Measurements from ENCODE around the gene FGF11.

The FGF11 gene

DNA sequence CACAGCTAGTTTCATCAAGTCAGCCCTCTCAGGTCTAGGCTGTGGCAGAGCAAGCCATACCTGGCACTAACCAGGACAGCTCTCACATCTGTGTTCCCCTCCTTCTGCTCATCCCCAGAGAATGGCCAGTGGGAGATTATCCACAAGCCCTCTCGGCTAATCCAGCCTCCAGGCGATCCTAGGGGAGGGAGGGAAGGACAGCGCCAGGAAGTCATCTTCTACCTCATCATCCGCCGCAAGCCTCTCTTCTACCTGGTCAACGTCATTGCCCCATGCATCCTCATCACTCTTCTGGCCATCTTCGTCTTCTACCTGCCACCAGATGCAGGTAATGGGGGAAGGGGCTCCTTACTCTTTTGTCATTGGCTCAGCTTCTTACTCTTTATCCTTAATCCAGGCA is 9.1 kb downstream of the FGF11 start:
- CTCF ChIA-PET = no interaction called here
- TF ChIP-seq SUZ12 (IDR thresholded peaks at IDR 0.05) (no peak), CTBP1 (IDR thresholded peaks at IDR 0.05; ENCODE audit: borderline replicate concordance) (no peak), SP1 (IDR thresholded peaks at IDR 0.05) (no peak), FOXA1 (IDR thresholded peaks at IDR 0.05) (no peak), ELF4 (IDR thresholded peaks at IDR 0.05) (no peak), LEF1 (IDR thresholded peaks at IDR 0.05; ENCODE audit: borderline replicate concordance) (no peak), FOXM1 (IDR thresholded peaks at IDR 0.05; ENCODE audit: borderline replicate concordance) (no peak), ARNT (IDR thresholded peaks at IDR 0.05) (no peak), TARDBP (IDR thresholded peaks at IDR 0.05) (no peak), PKNOX1 (IDR thresholded peaks at IDR 0.05) (no peak)
- DNase-seq (ENCODE audit: extremely low spot score) = no peak
- POLR2A ChIA-PET = no interaction called here

- CTCF ChIA-PET = no interaction called here
- DNase-seq (ENCODE audit: extremely low spot score) = no peak
- POLR2A ChIA-PET = interaction anchor here (1.2 kb wide), 1 partner anchor 17 kb away, joined by 3 read pairs; no protein-coding TSS in a partner anchor
- TF ChIP-seq ZNF384 (IDR thresholded peaks at IDR 0.05) (no peak), PKNOX1 (IDR thresholded peaks at IDR 0.05) (no peak), L3MBTL2 (conservative IDR thresholded peaks at IDR 0.05) (no peak), ARNT (IDR thresholded peaks at IDR 0.05) (no peak), HDGF (IDR thresholded peaks at IDR 0.05; ENCODE audit: borderline replicate concordance) (no peak), SP1 (IDR thresholded peaks at IDR 0.05) (no peak), FOXK2 (IDR thresholded peaks at IDR 0.05) (no peak), FOXM1 (IDR thresholded peaks at IDR 0.05; ENCODE audit: borderline replicate concordance) (no peak), FOXA1 (IDR thresholded peaks at IDR 0.05) (no peak), NFRKB (IDR thresholded peaks at IDR 0.05) (no peak), LEF1 (IDR thresholded peaks at IDR 0.05; ENCODE audit: borderline replicate concordance) (no peak), TARDBP (IDR thresholded peaks at IDR 0.05) (no peak)
Observed at GRCh38 chr17:7459961-7460545, 20.7 kb downstream of the FGF11 start.

DNA sequence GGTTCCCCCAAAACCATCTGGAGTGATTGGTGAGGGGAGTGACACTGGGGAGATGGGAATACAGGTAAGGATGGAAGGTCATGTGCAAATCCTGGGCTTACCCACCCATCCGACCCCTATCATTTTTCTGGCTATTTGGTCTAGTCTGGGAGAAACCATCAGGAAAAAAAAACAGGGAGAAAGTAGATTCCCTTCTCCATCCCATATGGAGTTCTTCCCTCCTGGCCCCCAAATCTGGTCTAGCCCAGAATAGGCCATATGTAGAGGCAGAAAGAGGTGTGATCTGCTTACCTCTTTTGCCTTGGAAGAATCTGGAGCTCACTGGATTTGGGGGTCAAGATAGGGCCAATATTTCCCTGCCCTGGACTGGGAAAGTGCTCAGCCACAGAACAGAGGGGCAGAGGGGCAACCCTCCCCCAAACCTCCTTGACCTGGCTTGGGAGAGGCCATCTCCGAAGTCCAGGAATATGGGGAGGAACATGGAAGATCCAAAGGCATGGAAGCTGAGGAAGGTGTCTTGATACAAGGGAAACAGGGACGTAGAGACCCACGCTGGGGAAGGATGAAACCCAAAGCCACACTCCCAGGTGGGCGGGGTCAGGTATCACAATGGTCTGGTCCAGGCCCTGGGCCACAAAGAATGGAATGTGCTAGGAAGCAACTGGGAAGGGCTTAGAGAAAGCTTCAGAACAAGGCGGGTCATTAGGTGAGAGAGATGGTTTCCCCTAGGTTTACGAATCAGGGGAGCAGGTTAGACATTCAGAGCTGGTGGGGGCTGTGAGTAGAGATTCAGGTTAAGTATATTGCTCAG is 21.7 kb downstream of the FGF11 start:
- no peak for TF ChIP-seq SUZ12 (IDR thresholded peaks at IDR 0.05)
- no peak for TF ChIP-seq NFRKB (IDR thresholded peaks at IDR 0.05)
- no peak for TF ChIP-seq LEF1 (IDR thresholded peaks at IDR 0.05; ENCODE audit: borderline replicate concordance)
- no peak for TF ChIP-seq ELF4 (IDR thresholded peaks at IDR 0.05)
- POLR2A ChIA-PET = interaction anchor here (1.2 to 2.1 kb wide), 2 partner anchors 16 to 20 kb away, joined by 3 to 5 read pairs; no protein-coding TSS in a partner anchor
- DNase-seq (ENCODE audit: extremely low spot score) = no peak
- CTCF ChIA-PET = no interaction called here

GRCh38 chr17:7462474-7463371 is 23.4 kb downstream of the FGF11 start:
- TF ChIP-seq LEF1 (IDR thresholded peaks at IDR 0.05; ENCODE audit: borderline replicate concordance) = no peak
- no peak for TF ChIP-seq HDGF (IDR thresholded peaks at IDR 0.05; ENCODE audit: borderline replicate concordance)
- POLR2A ChIA-PET = interaction anchor here (2.1 kb wide), 1 partner anchor 17 kb away, joined by 5 read pairs; no protein-coding TSS in a partner anchor
- no peak for DNase-seq (ENCODE audit: extremely low spot score)
- CTCF ChIA-PET = no interaction called here

GRCh38 chr17:7463372-7463846 is 24.1 kb downstream of the FGF11 start:
- ChIA-PET CTCF (no interaction called here), POLR2A (no interaction called here)
- TF ChIP-seq SUZ12 (IDR thresholded peaks at IDR 0.05) (no peak), CTBP1 (IDR thresholded peaks at IDR 0.05; ENCODE audit: borderline replicate concordance) (no peak), NFRKB (IDR thresholded peaks at IDR 0.05) (no peak), LEF1 (IDR thresholded peaks at IDR 0.05; ENCODE audit: borderline replicate concordance) (no peak), FOXK2 (IDR thresholded peaks at IDR 0.05) (no peak), HDGF (IDR thresholded peaks at IDR 0.05; ENCODE audit: borderline replicate concordance) (no peak), BHLHE40 (IDR thresholded peaks at IDR 0.05; ENCODE audit: borderline replicate concordance) (no peak), FOXM1 (IDR thresholded peaks at IDR 0.05; ENCODE audit: borderline replicate concordance) (no peak), PKNOX1 (IDR thresholded peaks at IDR 0.05) (no peak), ELF4 (IDR thresholded peaks at IDR 0.05) (no peak), ZNF384 (IDR thresholded peaks at IDR 0.05) (no peak), ARNT (IDR thresholded peaks at IDR 0.05) (no peak), SP1 (IDR thresholded peaks at IDR 0.05) (no peak), FOXA1 (IDR thresholded peaks at IDR 0.05) (no peak), L3MBTL2 (conservative IDR thresholded peaks at IDR 0.05) (no peak), TARDBP (IDR thresholded peaks at IDR 0.05) (no peak)
- no peak for DNase-seq (ENCODE audit: extremely low spot score)

Measured in HEK293T (cell line).